Ishikawa (cell line): ENCODE results near the gene HPS3.

ENCODE experiments used
- EGR1 ChIP-seq: IDR thresholded peaks from 2 replicates; pipeline ENCODE4 v1.6.1; 2012
- MAX ChIP-seq: IDR thresholded peaks from 2 replicates; pipeline ENCODE4 v1.6.1; 2012
- REST ChIP-seq: IDR thresholded peaks from 2 replicates; pipeline ENCODE4 v1.6.1; 2012; ENCODE audit warnings: low read depth, mild to moderate bottlenecking
- TEAD4 ChIP-seq: IDR thresholded peaks from 2 replicates; pipeline ENCODE4 v1.6.1; 2012

DNA sequence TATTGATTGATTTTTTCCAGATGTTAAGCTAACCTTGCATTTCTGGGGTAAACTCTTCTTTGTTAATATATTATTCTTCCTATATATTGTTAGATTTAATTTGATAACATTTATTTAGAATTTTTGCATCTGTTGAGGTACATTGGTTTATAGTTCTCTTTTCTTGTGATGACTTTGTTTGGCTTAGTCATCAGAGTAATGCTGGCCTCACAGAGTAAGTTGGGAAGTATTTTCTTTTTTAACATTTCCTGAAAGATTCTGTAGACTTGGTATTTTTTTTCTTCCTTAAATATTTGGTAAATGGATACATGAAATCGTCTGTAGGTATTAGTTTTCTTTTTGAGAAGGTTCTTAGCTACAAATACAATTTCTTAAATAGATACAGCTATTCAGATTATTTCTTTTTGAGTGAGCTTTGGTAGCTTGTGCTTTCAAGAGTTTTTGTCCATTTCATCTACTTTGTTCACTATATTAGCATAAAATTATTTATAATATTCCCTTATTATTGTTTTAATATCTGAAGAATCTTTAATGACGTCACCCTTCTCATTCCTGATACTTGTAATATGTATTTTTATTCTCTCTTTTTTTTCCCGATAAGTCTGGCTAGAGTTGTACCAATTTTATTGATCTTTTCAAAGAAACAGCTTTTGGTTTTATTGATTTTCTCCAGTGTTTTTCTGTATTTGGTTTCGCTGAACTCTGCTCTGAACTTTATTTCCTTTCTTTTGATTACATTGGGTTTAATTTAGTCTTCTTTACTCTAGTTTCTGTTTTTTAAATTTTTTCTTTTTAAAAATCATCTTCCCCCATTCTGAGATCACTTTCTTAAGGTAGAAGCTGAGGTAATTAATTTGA is 6.5 kb upstream of the HPS3 start:
- TF ChIP-seq TEAD4 (no peak), MAX (no peak), REST (no peak), EGR1 (no peak)
